Transverse colon (tissue), 4 donors: ENCODE measurements around the gene ITGB3BP. TPM values are rescaled to one million over a fixed set of nuclear protein-coding genes. Genes with fewer than 3 reads are reported as not detected.
A peak's percentile ranks its signal among the peaks of the same experiment; 100 is the strongest.

Experiments used
- DNase-seq: peaks from one replicate; pipeline ENCODE4 v3.0.0-alpha.2; 2019
- H3K27ac ChIP-seq, 4 donors: fragments of 200-600 bp; sonication (generic); 2 replicates each; pipeline ENCODE4 v1.5.1; 2016 to 2018; ENCODE audit warnings: inconsistent platforms in 4 of 4
- H3K27me3 ChIP-seq: fragments of 200-600 bp; sonication (generic); 2 replicates; pipeline ENCODE4 v1.5.1; 2017; ENCODE audit warnings: inconsistent platforms
- H3K36me3 ChIP-seq, 4 donors: fragments of 200-600 bp; sonication (generic); 2 replicates each; pipeline ENCODE4 v1.5.1; 2017 to 2019; ENCODE audit warnings: inconsistent platforms in 4 of 4
- H3K4me1 ChIP-seq, 4 donors: fragments of 200-600 bp; sonication (generic); 2 replicates each; pipeline ENCODE4 v1.5.1; 2017 to 2020; ENCODE audit warnings: inconsistent platforms in 4 of 4
- H3K4me3 ChIP-seq, 4 donors: fragments of 200-600 bp; sonication (generic); 1 replicate in 1 of 4; 2 replicates in 3 of 4; pipeline versions ENCODE4 v1.5.1 to v1.6.1; 2017 to 2019; ENCODE audit warnings: inconsistent platforms in 4 of 4
- H3K9me3 ChIP-seq, 2 donors: fragments of 200-600 bp; sonication (generic); 2 replicates each; pipeline ENCODE4 v1.5.1; 2017 to 2019; ENCODE audit warnings: inconsistent platforms in 2 of 2
- EP300 ChIP-seq: sonication (generic); formaldehyde crosslinking; IDR thresholded peaks from one replicate; pipeline ENCODE4 v1.6.1; 2017; ENCODE audit warnings: antibody characterized with exemption, low read depth
- POLR2A ChIP-seq: fragments of 450-650 bp; IDR thresholded peaks from one replicate; pipeline ENCODE4 v1.6.1; 2016; ENCODE audit warnings: antibody characterized with exemption, mild to moderate bottlenecking, moderate library complexity
- POLR2AphosphoS5 ChIP-seq, 3 donors: sonication (generic); formaldehyde crosslinking; IDR thresholded peaks; one replicate each; pipeline ENCODE4 v1.6.1; 2016; ENCODE audit warnings: antibody characterized with exemption in 3 of 3
- WGBS, 2 donors: methylation state at CpG; one replicate each; pipeline ENCODE4 v1.1.5; 2018; ENCODE audit warnings: low coverage in 1 of 2; 5-methylcytosine and 5-hydroxymethylcytosine counted together
- in situ Hi-C, 4 donors: fragments of 200-750 bp; cut with MboI; loops; one replicate each; pipeline versions ENCODE4 v1.15.0 to v1.15.1; 2017; ENCODE audit warnings: low sequenced_read_pairs in 3 of 4, low pct_ligation_motif_present in 1 of 4, low pct_unique_long_range_greater_than_20kb in 1 of 4
- intact Hi-C: fragments of 100-400 bp; cut with DNase I; formaldehyde crosslinking; loops from one replicate; pipeline ENCODE4 v1.15.1; 2023; ENCODE audit warnings: low total_unique reads
- total RNA-seq, 4 donors: library from RNA; depleted of rRNA; stranded (reverse); fragments of >200 nt; gene quantifications; one replicate each; pipeline ENCODE4 v1.1.0, GENCODE V29; 2016
- TF ChIP-seq, protein P1 (sequence below), 5 experiments: fragments of 200-600 bp in 3 of 5; fragments of 450-650 bp in 2 of 5; sonication (generic) in 3 of 5; IDR thresholded peaks; 1 replicate in 2 of 5; 2 replicates in 3 of 5; pipeline ENCODE4 v1.5.1; 2016 to 2017; ENCODE audit warnings: antibody characterized with exemption in 5 of 5, inconsistent platforms in 3 of 5, mild to moderate bottlenecking in 2 of 5, moderate library complexity in 1 of 5

ITGB3BP gene
- total RNA-seq, 4 donors from 2014 or later: 0.80 to 12.2 (median 7.1) TPM

DNA sequence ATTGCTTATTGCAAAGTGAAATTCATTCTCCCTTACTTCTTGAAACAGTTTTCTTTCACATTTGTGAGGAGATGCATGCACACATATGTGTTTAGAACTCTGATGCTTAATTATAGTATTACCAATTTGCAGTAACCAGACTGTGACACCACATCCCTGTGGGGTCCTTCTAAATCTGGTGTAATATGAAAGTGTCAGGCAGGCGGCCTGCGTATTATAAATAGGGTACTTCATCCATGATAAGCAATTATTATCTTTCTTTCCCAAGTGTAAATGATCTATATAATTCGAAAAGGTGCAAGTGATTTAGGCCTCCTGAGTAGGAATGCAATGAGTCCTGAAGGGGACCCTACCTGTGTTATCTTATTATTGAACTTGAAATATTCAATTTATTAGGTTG, 1.2 kb upstream of the ITGB3BP start:
- no peaks in the 10 kb centered on the region for H3K27me3 ChIP-seq
- no peaks in the 10 kb centered on the region for H3K9me3 ChIP-seq
- H3K27ac ChIP-seq: peak overlapping the region; percentile 86 to 94 (median 92)
- TF ChIP-seq, protein P1, sequence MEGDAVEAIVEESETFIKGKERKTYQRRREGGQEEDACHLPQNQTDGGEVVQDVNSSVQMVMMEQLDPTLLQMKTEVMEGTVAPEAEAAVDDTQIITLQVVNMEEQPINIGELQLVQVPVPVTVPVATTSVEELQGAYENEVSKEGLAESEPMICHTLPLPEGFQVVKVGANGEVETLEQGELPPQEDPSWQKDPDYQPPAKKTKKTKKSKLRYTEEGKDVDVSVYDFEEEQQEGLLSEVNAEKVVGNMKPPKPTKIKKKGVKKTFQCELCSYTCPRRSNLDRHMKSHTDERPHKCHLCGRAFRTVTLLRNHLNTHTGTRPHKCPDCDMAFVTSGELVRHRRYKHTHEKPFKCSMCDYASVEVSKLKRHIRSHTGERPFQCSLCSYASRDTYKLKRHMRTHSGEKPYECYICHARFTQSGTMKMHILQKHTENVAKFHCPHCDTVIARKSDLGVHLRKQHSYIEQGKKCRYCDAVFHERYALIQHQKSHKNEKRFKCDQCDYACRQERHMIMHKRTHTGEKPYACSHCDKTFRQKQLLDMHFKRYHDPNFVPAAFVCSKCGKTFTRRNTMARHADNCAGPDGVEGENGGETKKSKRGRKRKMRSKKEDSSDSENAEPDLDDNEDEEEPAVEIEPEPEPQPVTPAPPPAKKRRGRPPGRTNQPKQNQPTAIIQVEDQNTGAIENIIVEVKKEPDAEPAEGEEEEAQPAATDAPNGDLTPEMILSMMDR (IDR thresholded peaks at IDR 0.05): no peak
- TF ChIP-seq POLR2AphosphoS5 (IDR thresholded peaks at IDR 0.05) (no peak), POLR2A (no peak), EP300 (no peak)
- WGBS, 2 donors: 30 to 32% methylated on average over 3 of the region's 3 CpGs
- peaks cover 6 to 22% (median 15%) of the 10 kb centered on the region in 4 donors for H3K4me1 ChIP-seq
- peak overlapping the region in 3 of 4 donors; percentile 45 to 71 (median 62) for H3K4me3 ChIP-seq
- peaks cover 0 to 8% (median 0%) of the 10 kb centered on the region in 4 donors for H3K36me3 ChIP-seq
- no peak for DNase-seq
- intact Hi-C loops: no loop called here
- in situ Hi-C loops: no loop called here

DNA sequence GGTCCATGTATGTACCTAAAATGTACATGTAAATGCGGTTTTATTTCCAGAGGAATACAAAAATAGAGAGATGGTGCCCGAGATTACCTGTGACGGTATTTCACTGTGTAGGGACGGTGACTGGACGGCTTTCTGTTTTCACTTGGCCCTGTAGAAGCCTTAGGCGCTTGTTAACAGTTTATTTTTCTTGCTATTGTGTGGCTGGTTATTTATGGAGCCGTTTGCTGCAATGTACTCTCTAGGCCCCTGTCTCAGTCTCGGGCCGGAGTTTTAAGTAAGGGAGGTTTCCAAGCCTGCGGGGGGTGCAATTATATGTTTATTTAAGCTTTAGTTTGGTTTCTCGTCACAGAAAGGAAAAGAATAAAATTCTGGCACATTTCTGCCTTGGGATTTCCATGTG, 713 bp upstream of the ITGB3BP start:
- H3K27me3 ChIP-seq: no peaks in the 10 kb centered on the region
- no peak for TF ChIP-seq POLR2A
- TF ChIP-seq POLR2AphosphoS5 (IDR thresholded peaks at IDR 0.05): no peak
- TF ChIP-seq, protein P1 (IDR thresholded peaks at IDR 0.05): no peak
- TF ChIP-seq EP300: no peak
- H3K36me3 ChIP-seq: peaks cover 0 to 8% (median 0%) of the 10 kb centered on the region in 4 donors
- DNase-seq: peak; percentile 8
- peak overlapping the region; percentile 86 to 94 (median 92) for H3K27ac ChIP-seq
- WGBS, 2 donors: 1 to 3% methylated on average over 11 of the region's 11 CpGs
- peaks cover 6 to 22% (median 15%) of the 10 kb centered on the region in 4 donors for H3K4me1 ChIP-seq
- H3K4me3 ChIP-seq: peak overlapping the region; percentile 45 to 73 (median 66)
- in situ Hi-C loops (no loop called here), intact Hi-C loops (no loop called here)
- H3K9me3 ChIP-seq: no peaks in the 10 kb centered on the region

DNA sequence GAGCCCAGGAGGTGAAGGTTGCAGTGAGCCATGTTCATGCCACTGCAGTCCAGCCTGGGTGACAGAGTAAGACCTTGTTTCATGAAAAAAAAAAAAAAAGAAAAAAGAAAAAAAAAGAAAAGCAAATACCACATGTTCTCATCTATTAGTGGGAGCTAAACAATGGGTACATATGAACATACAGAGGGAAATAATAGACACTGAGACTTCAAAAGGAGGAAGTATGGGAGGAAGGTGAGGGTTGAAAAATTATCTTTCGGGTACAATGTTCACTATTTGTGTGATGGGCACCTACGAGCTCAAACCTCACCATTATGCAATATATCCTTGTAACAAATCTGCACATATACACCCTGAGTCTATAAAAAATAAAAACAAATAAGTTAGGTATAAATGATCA, 6.4 kb downstream of the ITGB3BP start:
- Histone ChIP-seq H3K4me3 (no peak overlapping the region), H3K4me1 (no peaks in the 10 kb centered on the region), H3K27ac (no peak overlapping the region), H3K36me3 (no peaks in the 10 kb centered on the region), H3K27me3 (no peaks in the 10 kb centered on the region), H3K9me3 (no peaks in the 10 kb centered on the region)
- no peak for DNase-seq
- TF ChIP-seq POLR2A (no peak), EP300 (no peak), POLR2AphosphoS5 (IDR thresholded peaks at IDR 0.05) (no peak)
- TF ChIP-seq, protein P1 (IDR thresholded peaks at IDR 0.05): no peak
- in situ Hi-C loops (no loop called here), intact Hi-C loops (no loop called here)
- 75 to 86% methylated on average over 1 to 2 of the region's 2 CpGs for WGBS, 2 donors

DNA sequence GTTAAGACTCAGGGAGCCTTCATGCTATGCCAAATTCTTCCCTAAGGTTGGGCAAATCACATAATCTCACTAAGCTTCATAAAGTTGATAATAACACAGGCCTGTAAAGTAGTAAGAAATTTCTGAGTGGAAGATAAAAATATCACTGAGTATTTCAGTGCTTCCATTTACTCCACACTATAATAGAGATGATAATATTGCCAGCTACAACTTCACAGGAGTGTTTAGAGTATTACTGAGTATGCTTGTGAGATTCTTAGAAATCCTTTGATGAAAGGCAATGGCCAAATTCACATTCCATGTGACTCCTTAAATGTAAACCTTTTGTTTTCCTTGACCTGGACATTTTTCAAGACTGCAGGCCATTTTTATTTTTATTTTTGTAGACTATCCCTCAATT, 10.4 kb downstream of the ITGB3BP start:
- Histone ChIP-seq H3K27ac (no peak overlapping the region), H3K27me3 (no peaks in the 10 kb centered on the region), H3K9me3 (no peaks in the 10 kb centered on the region), H3K36me3 (no peaks in the 10 kb centered on the region), H3K4me1 (no peaks in the 10 kb centered on the region), H3K4me3 (no peak overlapping the region)
- in situ Hi-C loops: no loop called here
- no peak for TF ChIP-seq EP300
- TF ChIP-seq POLR2A: no peak
- TF ChIP-seq POLR2AphosphoS5 (IDR thresholded peaks at IDR 0.05): no peak
- TF ChIP-seq, protein P1 (IDR thresholded peaks at IDR 0.05): no peak
- no peak for DNase-seq
- intact Hi-C loops: no loop called here
